Upper lobe of right lung (tissue), 1 donor: ENCODE results near the gene SEC23A. TPM values are rescaled to one million over a fixed set of nuclear protein-coding genes. Genes with fewer than 3 reads are reported as not detected.
"Not testable (repeated sequence)": the region's sequence is repeated elsewhere in the genome, so short reads cannot be mapped to it uniquely, and the experiment has no call there.

Experiments used
- ATAC-seq: fragments of 200-7000 bp; cut with Tn5 transposase; one replicate; pipeline ENCODE4 v1.9.1; 2020; ENCODE audit warnings: mild to moderate bottlenecking, moderate library complexity
- DNase-seq: peaks from one replicate; pipeline ENCODE4 v3.0.0-alpha.2; 2020
- H3K27ac ChIP-seq: fragments of 200-600 bp; one replicate; pipeline ENCODE4 v1.8.0; 2022
- H3K27me3 ChIP-seq: fragments of 200-600 bp; one replicate; pipeline ENCODE4 v1.8.0; 2022; ENCODE audit warnings: mild to moderate bottlenecking
- H3K36me3 ChIP-seq: fragments of 200-600 bp; one replicate; pipeline ENCODE4 v1.8.0; 2022
- H3K4me1 ChIP-seq: fragments of 200-600 bp; one replicate; pipeline ENCODE4 v1.8.0; 2022
- H3K4me3 ChIP-seq: fragments of 200-600 bp; one replicate; pipeline ENCODE4 v1.8.0; 2022; ENCODE audit warnings: mild to moderate bottlenecking
- H3K9me3 ChIP-seq: fragments of 200-600 bp; one replicate; pipeline ENCODE4 v1.8.0; 2022
- CTCF ChIP-seq: fragments of 200-600 bp; IDR thresholded peaks from one replicate; pipeline ENCODE4 v1.8.0; 2022; ENCODE audit warnings: antibody characterized with exemption
- intact Hi-C: fragments of 100-400 bp; cut with DNase I; formaldehyde crosslinking; loops from one replicate; pipeline ENCODE4 v1.11.0; 2022
- long read RNA-seq: library from polyadenylated mRNA; unstranded; transcript quantifications from one replicate; pipeline ENCODE4 v2.0.0, GENCODE V29; 2021
- total RNA-seq: library from RNA; stranded (reverse); fragmentation: NEBNext Ultra II Directional; extraction: Animal tissue kit (Norgen Biotek cat#: 25700); gene quantifications from one replicate; pipeline ENCODE4 v1.2.1, GENCODE V29; 2021
- donor health status: DM: no; HTN: yes; CAD: no; lungs with severe emphysema.

SEC23A gene
- total RNA-seq, result 61.0 TPM
- long read RNA-seq, full-length matches to known transcripts, result 79 of 107 reads
- long read RNA-seq, partial matches to known transcripts, result 16 of 107 reads
- long read RNA-seq, other reads (novel, unspliced or antisense), result 12 of 107 reads

GRCh38 chr14:39102969-39103957 lies at the start of gene SEC23A:
TSS of gene SEC23A (minus strand) at chr14:39103235. CDS start at chr14:39096118, 7,117 bp downstream.
- Histone ChIP-seq H3K36me3 (no peaks in the 10 kb centered on the region), H3K27me3 (no peaks in the 10 kb centered on the region), H3K9me3 (no peaks in the 10 kb centered on the region), H3K4me1 (peaks cover 25% of the 10 kb centered on the region), H3K4me3 (peak within 1 kb of the TSS; percentile 94), H3K27ac (peak within 1 kb of the TSS; percentile 97)
- intact Hi-C loops, result no loop called here
- DNase-seq (peak; percentile 96), ATAC-seq (peak; percentile 99)
- TF ChIP-seq CTCF, result no peak

- no peaks in the 10 kb centered on the region for H3K27me3 ChIP-seq
- H3K9me3 ChIP-seq, result no peaks in the 10 kb centered on the region
- DNase-seq (no peak), ATAC-seq (no peak)
- H3K4me3 ChIP-seq, result no peak overlapping the region
- intact Hi-C loops, result no loop called here
- H3K4me1 ChIP-seq, result no peaks in the 10 kb centered on the region
- H3K27ac ChIP-seq, result no peak overlapping the region
- H3K36me3 ChIP-seq, result peaks cover 26% of the 10 kb centered on the region
- TF ChIP-seq CTCF, result no peak
Observed at GRCh38 chr14:39145266-39145966, 42.4 kb upstream of the SEC23A start.

DNA sequence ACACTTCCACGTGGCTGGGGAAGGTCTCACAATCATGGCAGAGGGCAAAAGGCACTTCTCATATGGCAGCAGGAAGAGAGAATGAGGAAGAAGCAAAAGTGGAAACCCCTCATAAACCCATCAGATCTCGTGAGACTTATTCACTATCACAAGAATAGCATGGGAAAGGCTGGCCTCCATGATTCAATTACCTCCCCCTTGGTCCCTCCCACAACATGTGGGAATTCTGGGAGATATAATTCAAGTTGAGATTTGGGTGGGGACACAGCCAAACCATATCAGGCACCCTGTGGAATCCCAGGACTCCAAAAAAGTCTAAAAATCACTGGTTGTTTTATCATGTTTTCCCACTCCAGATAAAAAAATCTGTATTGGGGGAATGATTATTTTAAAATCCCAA lies 40.2 kb upstream of the SEC23A start:
- intact Hi-C loops, H3K4me1 ChIP-seq, ATAC-seq: not testable (repeated sequence)

GRCh38 chr14:39141623-39142022 lies 38.6 kb upstream of the SEC23A start:
- intact Hi-C loops, H3K4me1 ChIP-seq, ATAC-seq, H3K27ac ChIP-seq, H3K27me3 ChIP-seq, DNase-seq, H3K9me3 ChIP-seq, H3K4me3 ChIP-seq: not testable (repeated sequence)
- H3K36me3 ChIP-seq, result peaks cover 24% of the 10 kb centered on the region

More for the DNA sequence above, 40.2 kb upstream of the SEC23A start:
- H3K27me3 ChIP-seq, DNase-seq, H3K9me3 ChIP-seq, H3K27ac ChIP-seq, H3K4me3 ChIP-seq: not testable (repeated sequence)
- H3K36me3 ChIP-seq, result peaks cover 18% of the 10 kb centered on the region

- no peaks in the 10 kb centered on the region for H3K27me3 ChIP-seq
- no peak overlapping the region for H3K4me3 ChIP-seq
- H3K9me3 ChIP-seq, result no peaks in the 10 kb centered on the region
- no peak overlapping the region for H3K27ac ChIP-seq
- intact Hi-C loops, result no loop called here
- no peaks in the 10 kb centered on the region for H3K4me1 ChIP-seq
- no peak for TF ChIP-seq CTCF
- no peak for DNase-seq
- ATAC-seq, result no peak
- peaks cover 37% of the 10 kb centered on the region for H3K36me3 ChIP-seq
Observed at GRCh38 chr14:39140170-39140569, 37.1 kb upstream of the SEC23A start.

DNA sequence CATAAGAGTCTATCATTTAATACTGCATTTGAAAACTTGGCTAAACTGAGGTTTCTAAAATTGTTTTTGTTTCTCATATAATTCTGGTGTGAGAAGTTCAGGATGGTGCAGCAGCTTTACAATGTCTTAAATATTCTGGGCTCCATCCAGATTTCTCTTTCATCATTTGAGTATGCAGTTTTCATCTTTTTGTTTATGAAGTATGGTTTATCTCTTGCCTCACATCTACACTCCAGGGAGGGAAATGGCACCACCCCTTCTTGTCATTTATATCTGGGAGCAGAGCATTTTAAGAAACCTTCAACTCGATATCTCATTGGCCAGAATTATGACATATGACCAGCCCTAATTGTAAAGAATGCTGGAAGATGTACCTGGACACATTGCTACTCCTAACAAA lies 35.4 kb upstream of the SEC23A start:
- intact Hi-C loops, result no loop called here
- no peak overlapping the region for H3K4me3 ChIP-seq
- ATAC-seq (no peak), DNase-seq (no peak)
- no peaks in the 10 kb centered on the region for H3K27me3 ChIP-seq
- TF ChIP-seq CTCF, result no peak
- no peak overlapping the region for H3K27ac ChIP-seq
- peaks cover 47% of the 10 kb centered on the region for H3K36me3 ChIP-seq
- no peaks in the 10 kb centered on the region for H3K9me3 ChIP-seq
- H3K4me1 ChIP-seq, result no peaks in the 10 kb centered on the region

DNA sequence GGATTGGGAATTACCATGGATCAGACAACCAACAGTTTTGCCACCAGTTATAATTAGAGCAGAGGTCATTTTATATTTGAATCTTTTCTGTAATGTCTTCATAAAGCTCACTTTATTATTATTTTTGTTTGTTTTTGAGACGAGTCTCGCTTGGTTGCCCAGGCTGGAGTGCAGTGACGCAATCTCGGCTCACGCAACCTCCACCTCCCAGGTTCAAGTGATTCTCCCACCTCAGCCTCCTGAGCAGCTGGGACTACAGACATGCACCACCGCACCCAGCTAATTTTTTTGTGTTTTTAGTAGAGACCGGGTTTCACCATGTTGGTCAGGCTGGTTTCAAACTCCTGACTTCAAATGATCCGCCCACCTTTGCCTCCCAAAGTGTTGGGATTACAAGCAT lies 34.8 kb upstream of the SEC23A start:
- ATAC-seq, H3K4me1 ChIP-seq, H3K27me3 ChIP-seq, H3K9me3 ChIP-seq, H3K27ac ChIP-seq, DNase-seq, intact Hi-C loops, H3K4me3 ChIP-seq: not testable (repeated sequence)
- H3K36me3 ChIP-seq, result peaks cover 51% of the 10 kb centered on the region
